ENCODE results near the gene CTNND2.
"Not testable (repeated sequence)": the region's sequence is repeated elsewhere in the genome, so short reads cannot be mapped to it uniquely, and the experiment has no call there.

The CTNND2 gene

DNA sequence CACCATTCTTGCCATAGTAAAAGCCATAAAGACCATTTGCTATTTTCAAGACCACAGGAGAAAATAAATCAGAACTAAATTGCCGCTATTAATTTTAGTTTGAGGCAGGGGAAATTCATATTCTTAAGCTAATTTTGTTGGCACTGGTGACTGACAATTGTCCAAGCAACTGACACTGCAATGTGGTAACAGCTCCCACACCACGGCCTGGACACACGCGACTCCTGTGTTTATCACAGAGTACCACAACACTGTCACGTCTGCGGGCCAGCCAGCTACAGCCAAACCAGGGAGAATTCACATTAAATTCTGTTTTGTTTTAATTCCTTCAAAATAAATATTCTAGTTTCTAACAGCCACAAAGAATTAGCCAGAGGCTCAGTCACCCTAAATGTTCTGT, 481.9 kb downstream of the CTNND2 start:
- no peak for TF ChIP-seq ZFX (IDR thresholded peaks at IDR 0.05)
- TF ChIP-seq, protein P1, sequence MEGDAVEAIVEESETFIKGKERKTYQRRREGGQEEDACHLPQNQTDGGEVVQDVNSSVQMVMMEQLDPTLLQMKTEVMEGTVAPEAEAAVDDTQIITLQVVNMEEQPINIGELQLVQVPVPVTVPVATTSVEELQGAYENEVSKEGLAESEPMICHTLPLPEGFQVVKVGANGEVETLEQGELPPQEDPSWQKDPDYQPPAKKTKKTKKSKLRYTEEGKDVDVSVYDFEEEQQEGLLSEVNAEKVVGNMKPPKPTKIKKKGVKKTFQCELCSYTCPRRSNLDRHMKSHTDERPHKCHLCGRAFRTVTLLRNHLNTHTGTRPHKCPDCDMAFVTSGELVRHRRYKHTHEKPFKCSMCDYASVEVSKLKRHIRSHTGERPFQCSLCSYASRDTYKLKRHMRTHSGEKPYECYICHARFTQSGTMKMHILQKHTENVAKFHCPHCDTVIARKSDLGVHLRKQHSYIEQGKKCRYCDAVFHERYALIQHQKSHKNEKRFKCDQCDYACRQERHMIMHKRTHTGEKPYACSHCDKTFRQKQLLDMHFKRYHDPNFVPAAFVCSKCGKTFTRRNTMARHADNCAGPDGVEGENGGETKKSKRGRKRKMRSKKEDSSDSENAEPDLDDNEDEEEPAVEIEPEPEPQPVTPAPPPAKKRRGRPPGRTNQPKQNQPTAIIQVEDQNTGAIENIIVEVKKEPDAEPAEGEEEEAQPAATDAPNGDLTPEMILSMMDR (conservative IDR thresholded peaks at IDR 0.05), result no peak

GRCh38 chr5:11420969-11421368, 483.3 kb downstream of the CTNND2 start:
- TF ChIP-seq ZFX (IDR thresholded peaks at IDR 0.05), result no peak
- TF ChIP-seq, protein P1 (conservative IDR thresholded peaks at IDR 0.05), result no peak

More for the DNA sequence above, 481.9 kb downstream of the CTNND2 start:
- H3K27ac ChIP-seq, result no peak overlapping the region

GRCh38 chr5:11415751-11416150, 488.5 kb downstream of the CTNND2 start:
- TF ChIP-seq, protein P1 (conservative IDR thresholded peaks at IDR 0.05), result no peak
- TF ChIP-seq ZFX (IDR thresholded peaks at IDR 0.05), result no peak

More at GRCh38 chr5:11420969-11421368, 483.3 kb downstream of the CTNND2 start:
- H3K27ac ChIP-seq, result no peak overlapping the region

GRCh38 chr5:11414732-11415131, 489.5 kb downstream of the CTNND2 start:
- H3K27ac ChIP-seq, result not testable (repeated sequence)

More at GRCh38 chr5:11415751-11416150, 488.5 kb downstream of the CTNND2 start:
- no peak overlapping the region for H3K27ac ChIP-seq

DNA sequence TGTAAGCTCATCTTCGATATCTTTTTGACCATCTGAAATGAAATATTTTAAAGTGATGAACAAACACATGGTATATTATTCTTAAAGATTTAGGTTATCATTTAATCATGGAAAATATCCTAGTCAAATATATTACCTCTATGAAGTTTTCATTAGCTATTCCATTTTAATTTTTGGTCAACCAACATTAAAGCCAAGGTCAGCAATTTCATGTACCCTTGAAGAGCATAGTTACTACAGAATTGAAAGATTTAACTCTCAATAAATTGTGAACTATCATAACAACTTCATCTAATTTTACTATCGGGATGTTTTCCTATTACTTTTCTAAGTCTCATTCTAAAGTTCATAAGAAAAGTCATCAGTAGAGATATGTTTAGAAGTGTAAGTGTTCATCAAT, 492.6 kb downstream of the CTNND2 start:
- TF ChIP-seq ZFX (IDR thresholded peaks at IDR 0.05), result no peak
- TF ChIP-seq, protein P1 (conservative IDR thresholded peaks at IDR 0.05), result no peak
- H3K27ac ChIP-seq, result no peak overlapping the region

- TF ChIP-seq ZFX (IDR thresholded peaks at IDR 0.05), result no peak
- TF ChIP-seq, protein P1 (conservative IDR thresholded peaks at IDR 0.05), result no peak
- no peak overlapping the region for H3K27ac ChIP-seq
These were observed 496.6 kb downstream of the CTNND2 start for GRCh38 chr5:11407556-11408145.

DNA sequence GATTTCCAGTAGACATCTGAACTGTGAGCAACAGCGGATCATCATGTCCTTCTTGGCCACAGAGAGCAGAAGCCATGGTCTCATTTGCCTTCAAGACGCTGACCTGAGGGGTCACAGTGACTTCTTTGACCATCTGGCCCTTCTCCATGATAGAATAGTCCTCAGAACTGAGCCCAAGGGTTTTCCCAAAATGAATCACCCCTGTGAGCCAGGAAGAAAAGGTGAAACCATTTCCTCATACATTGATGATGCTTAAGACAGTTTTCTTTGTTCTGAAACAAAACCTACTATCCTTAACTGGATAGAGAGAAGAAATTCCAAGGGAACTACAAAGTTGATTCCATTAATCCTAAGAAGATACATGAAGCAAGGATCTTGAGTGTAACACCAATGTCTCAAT, 503.9 kb downstream of the CTNND2 start:
- H3K27ac ChIP-seq, result no peak overlapping the region
- TF ChIP-seq ZFX (IDR thresholded peaks at IDR 0.05), result no peak
- TF ChIP-seq, protein P1 (conservative IDR thresholded peaks at IDR 0.05), result no peak

DNA sequence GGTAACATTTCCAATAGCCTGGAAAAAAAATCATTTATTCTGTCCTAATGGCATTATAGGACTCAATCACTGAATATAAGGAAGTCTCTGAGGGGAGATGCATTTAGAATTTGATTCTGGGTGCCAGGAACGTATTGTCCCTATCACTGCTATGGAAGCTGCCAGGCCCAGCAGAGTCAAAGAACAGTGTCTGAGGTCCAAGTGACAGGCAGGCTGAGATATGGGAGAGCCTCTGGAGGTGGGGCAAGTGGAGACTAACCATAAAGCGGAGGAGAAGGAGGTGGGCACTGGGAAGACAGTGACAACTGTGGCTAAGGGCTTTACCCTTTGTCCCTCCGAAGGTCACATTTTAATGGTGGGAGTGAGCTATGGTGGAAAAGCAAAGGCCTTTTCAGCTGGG, 505.5 kb downstream of the CTNND2 start:
- TF ChIP-seq, protein P1 (conservative IDR thresholded peaks at IDR 0.05), result no peak
- TF ChIP-seq ZFX (IDR thresholded peaks at IDR 0.05), result no peak
- no peak overlapping the region for H3K27ac ChIP-seq

Measured in C4-2B (cell line).